Choroid plexus epithelial cell (primary cell): Measurements from ENCODE around the gene RPS6KA1.

ENCODE experiments used
- DNase-seq: peaks from one replicate; pipeline ENCODE4 v3.0.0-alpha.2; 2010; ENCODE audit warnings: low read depth
- H3K4me3 ChIP-seq: 2 replicates; pipeline ENCODE4 v1.5.1; 2011; ENCODE audit warnings: low read depth, mild to moderate bottlenecking, control low read depth, low read length, moderate library complexity
- TF ChIP-seq, protein P1 (sequence below): conservative IDR thresholded peaks from 2 replicates; pipeline ENCODE4 v1.5.1; 2011; ENCODE audit warnings: low read depth, mild to moderate bottlenecking, control low read depth, inconsistent platforms, low read length, moderate library complexity

The RPS6KA1 gene

GRCh38 chr1:26538480-26539412, 9.2 kb downstream of the RPS6KA1 start:
- DNase-seq = peak; percentile 49
- no peak overlapping the region for H3K4me3 ChIP-seq
- TF ChIP-seq, protein P1, sequence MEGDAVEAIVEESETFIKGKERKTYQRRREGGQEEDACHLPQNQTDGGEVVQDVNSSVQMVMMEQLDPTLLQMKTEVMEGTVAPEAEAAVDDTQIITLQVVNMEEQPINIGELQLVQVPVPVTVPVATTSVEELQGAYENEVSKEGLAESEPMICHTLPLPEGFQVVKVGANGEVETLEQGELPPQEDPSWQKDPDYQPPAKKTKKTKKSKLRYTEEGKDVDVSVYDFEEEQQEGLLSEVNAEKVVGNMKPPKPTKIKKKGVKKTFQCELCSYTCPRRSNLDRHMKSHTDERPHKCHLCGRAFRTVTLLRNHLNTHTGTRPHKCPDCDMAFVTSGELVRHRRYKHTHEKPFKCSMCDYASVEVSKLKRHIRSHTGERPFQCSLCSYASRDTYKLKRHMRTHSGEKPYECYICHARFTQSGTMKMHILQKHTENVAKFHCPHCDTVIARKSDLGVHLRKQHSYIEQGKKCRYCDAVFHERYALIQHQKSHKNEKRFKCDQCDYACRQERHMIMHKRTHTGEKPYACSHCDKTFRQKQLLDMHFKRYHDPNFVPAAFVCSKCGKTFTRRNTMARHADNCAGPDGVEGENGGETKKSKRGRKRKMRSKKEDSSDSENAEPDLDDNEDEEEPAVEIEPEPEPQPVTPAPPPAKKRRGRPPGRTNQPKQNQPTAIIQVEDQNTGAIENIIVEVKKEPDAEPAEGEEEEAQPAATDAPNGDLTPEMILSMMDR = peak; percentile 68

- DNase-seq = peak; percentile 13
- TF ChIP-seq, protein P1 = no peak
- no peak overlapping the region for H3K4me3 ChIP-seq
These were observed 10.2 kb downstream of the RPS6KA1 start for GRCh38 chr1:26539722-26540121.

DNA sequence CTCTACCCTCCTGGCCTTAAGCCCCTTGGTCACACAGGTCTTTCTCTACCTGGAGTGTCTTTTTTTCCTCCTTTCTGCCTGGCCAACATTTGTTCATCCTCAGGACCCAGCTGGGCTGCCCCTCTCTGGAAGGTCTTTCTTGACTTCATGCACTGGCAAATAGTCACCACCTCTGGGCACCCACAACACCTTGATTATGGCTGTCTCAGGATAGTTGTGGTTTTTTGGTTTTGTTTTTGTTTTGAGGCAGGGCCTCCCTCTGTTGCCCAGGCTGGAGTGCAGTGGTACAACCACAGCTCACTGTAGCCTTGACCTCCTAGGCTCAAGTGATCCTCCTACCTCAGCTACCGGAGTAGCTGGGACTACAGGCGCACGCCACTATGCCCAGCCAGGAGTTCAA, 10.8 kb downstream of the RPS6KA1 start:
- H3K4me3 ChIP-seq = no peak overlapping the region
- no peak for DNase-seq
- TF ChIP-seq, protein P1 = no peak

- no peak overlapping the region for H3K4me3 ChIP-seq
- TF ChIP-seq, protein P1 = no peak
- no peak for DNase-seq
These were observed 11.9 kb downstream of the RPS6KA1 start for GRCh38 chr1:26541431-26541815.

DNA sequence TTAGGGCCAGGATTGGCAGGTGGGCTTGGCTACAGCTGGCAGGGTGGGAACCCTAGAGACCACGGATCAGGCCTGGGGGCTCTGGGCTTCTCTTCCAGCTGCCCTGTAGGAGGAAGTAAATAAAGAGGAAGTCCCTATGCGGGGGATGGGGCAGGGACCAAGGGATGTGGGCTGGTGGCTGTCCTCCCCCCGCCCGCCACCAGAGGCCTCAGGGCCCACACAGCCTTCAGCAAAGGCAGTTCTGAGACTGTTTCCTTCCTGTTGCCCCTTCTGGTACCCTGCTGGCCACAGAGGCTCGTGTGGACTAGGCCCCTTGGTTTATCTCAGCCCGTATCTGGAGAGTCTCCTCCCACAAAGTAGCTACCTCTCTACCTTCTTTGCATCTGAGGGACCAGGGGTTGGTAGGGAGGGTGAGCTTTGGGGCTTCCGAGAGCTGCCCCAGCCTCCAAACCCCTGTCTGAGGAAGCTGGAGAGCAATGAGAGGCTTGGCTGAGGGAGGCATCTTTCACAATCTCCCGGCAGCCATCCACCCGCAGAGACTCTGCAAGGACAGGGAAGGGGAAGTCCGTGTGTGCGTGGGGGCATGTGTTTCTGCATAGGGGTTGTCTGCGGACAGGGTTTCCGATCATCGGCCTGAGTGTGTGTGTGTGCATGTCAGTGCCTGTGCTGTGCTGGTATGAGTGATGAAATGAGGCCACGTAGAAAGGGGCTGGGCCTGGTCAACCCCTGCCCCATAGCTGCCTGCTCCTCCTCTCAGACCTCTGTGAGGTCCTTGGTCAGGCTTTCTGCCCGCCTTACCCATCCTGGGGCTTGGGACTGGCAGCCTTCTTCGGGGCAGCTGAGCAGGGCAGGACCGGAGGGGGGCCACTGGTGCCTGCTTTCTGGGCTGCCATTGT, 12.5 kb downstream of the RPS6KA1 start:
- peak; percentile 87 for DNase-seq
- TF ChIP-seq, protein P1 = peak; percentile 38
- H3K4me3 ChIP-seq = no peak overlapping the region

DNA sequence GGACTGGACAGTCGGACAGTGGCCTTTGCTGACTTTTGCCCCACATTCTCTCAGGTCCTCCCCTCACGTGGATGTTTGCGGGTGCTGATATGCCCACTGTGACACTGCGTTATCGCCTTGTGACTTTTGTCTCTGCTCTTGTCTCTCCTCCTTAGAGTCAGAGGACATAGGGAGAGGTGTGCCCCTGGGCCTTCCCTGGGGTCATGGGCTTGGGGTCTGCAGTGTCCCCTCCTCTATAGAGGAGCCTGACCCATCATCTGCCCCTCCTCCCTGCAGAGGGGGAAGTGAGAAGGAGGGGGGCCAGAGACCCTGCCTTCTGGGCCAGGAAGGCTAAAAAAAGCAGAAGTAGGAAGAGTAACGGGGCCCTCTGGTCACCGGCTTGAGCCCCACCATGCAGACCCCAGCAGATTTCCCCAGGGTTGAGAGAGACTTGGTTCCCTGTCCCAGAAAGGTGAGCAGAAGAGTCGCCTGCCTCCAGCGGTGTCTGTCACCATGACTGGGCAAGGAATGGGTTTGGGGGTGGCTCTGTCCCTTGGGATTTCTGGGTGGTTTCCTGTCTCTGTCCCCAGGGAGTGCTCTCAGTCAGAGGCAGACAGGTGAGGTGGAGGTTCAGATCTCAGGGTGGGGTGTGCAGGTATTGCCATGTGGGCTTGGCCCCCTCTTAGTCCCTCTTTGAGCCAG, 13.3 kb downstream of the RPS6KA1 start:
- TF ChIP-seq, protein P1 = no peak
- H3K4me3 ChIP-seq = no peak overlapping the region
- DNase-seq = no peak
